Measurements from ENCODE around the gene DSN1.

GRCh38 chr20:36768768-36769430, 4.7 kb downstream of the DSN1 start:
- TF ChIP-seq, protein P1, sequence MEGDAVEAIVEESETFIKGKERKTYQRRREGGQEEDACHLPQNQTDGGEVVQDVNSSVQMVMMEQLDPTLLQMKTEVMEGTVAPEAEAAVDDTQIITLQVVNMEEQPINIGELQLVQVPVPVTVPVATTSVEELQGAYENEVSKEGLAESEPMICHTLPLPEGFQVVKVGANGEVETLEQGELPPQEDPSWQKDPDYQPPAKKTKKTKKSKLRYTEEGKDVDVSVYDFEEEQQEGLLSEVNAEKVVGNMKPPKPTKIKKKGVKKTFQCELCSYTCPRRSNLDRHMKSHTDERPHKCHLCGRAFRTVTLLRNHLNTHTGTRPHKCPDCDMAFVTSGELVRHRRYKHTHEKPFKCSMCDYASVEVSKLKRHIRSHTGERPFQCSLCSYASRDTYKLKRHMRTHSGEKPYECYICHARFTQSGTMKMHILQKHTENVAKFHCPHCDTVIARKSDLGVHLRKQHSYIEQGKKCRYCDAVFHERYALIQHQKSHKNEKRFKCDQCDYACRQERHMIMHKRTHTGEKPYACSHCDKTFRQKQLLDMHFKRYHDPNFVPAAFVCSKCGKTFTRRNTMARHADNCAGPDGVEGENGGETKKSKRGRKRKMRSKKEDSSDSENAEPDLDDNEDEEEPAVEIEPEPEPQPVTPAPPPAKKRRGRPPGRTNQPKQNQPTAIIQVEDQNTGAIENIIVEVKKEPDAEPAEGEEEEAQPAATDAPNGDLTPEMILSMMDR (IDR thresholded peaks at IDR 0.05), result no peak
- TF ChIP-seq GATA3 (IDR thresholded peaks at IDR 0.05; ENCODE audit: borderline replicate concordance) (no peak), NR3C1 (IDR thresholded peaks at IDR 0.05) (no peak), ESRRA (IDR thresholded peaks at IDR 0.05; ENCODE audit: borderline replicate concordance, low read length) (no peak), RFX5 (IDR thresholded peaks at IDR 0.05) (no peak), FOSL2 (IDR thresholded peaks at IDR 0.05) (no peak), FOSL2 (CRISPR knock-in tag; IDR thresholded peaks at IDR 0.05) (no peak), CHD4 (IDR thresholded peaks at IDR 0.05; ENCODE audit: borderline replicate concordance) (no peak), JUN (IDR thresholded peaks at IDR 0.05) (no peak), EP300 (IDR thresholded peaks at IDR 0.05) (no peak), HDAC2 (IDR thresholded peaks at IDR 0.05) (no peak)
- TF ChIP-seq, protein P2, sequence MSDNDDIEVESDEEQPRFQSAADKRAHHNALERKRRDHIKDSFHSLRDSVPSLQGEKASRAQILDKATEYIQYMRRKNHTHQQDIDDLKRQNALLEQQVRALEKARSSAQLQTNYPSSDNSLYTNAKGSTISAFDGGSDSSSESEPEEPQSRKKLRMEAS (IDR thresholded peaks at IDR 0.05), result no peak
